ENCODE measurements around the gene ATXN1. TPM values are rescaled to one million over a fixed set of nuclear protein-coding genes. Genes with fewer than 3 reads are reported as not detected.

Gene ATXN1
- total RNA-seq, 4 donors from 2014 or later = 48.7 to 166 (median 105) TPM

- in situ Hi-C loops (cut with MboI; ENCODE audit: low pct_ligation_motif_present in 1 of 4, low pct_unique_long_range_greater_than_20kb in 1 of 4, low sequenced_read_pairs in 3 of 4) = no loop called here
- peak overlapping the region in 3 of 4 donors; percentile 28 to 44 (median 41) for H3K27ac ChIP-seq
- H3K9me3 ChIP-seq = no peaks in the 10 kb centered on the region
- peaks cover 10 to 65% (median 33%) of the 10 kb centered on the region in 4 donors for H3K4me1 ChIP-seq
- DNase-seq = no peak
- 20 to 22% methylated on average over 7 of the region's 7 CpGs for WGBS, 2 donors (ENCODE audit: low coverage in 1 of 2)
- H3K27me3 ChIP-seq = no peaks in the 10 kb centered on the region
- intact Hi-C loops (cut with DNase I; ENCODE audit: low total_unique reads) = no loop called here
- H3K4me3 ChIP-seq = no peak overlapping the region
- H3K36me3 ChIP-seq = no peaks in the 10 kb centered on the region
- no peak for TF ChIP-seq EP300 (IDR thresholded peaks at IDR 0.05; ENCODE audit: low read depth)
- no peak for TF ChIP-seq POLR2A (IDR thresholded peaks at IDR 0.05)
- TF ChIP-seq POLR2AphosphoS5 (IDR thresholded peaks at IDR 0.05) = no peak
- no peak for TF ChIP-seq CTCF (IDR thresholded peaks at IDR 0.05)
Observed at GRCh38 chr6:16730738-16731477, 30.4 kb downstream of the ATXN1 start.

GRCh38 chr6:16729744-16730143 lies 31.5 kb downstream of the ATXN1 start:
- Histone ChIP-seq H3K4me1 (peaks cover 15 to 76% (median 38%) of the 10 kb centered on the region in 4 donors), H3K4me3 (no peak overlapping the region), H3K36me3 (no peaks in the 10 kb centered on the region), H3K27me3 (no peaks in the 10 kb centered on the region), H3K27ac (peak overlapping the region in 2 of 4 donors; percentile 39 to 70), H3K9me3 (no peaks in the 10 kb centered on the region)
- TF ChIP-seq POLR2AphosphoS5 (IDR thresholded peaks at IDR 0.05) (no peak), POLR2A (IDR thresholded peaks at IDR 0.05) (no peak), EP300 (IDR thresholded peaks at IDR 0.05; ENCODE audit: low read depth) (no peak), CTCF (IDR thresholded peaks at IDR 0.05) (no peak)
- DNase-seq = no peak
- 87 to 92% methylated on average over 6 to 8 of the region's 8 CpGs for WGBS, 2 donors (ENCODE audit: low coverage in 1 of 2)
- in situ Hi-C loops (cut with MboI; ENCODE audit: low pct_ligation_motif_present in 1 of 4, low pct_unique_long_range_greater_than_20kb in 1 of 4, low sequenced_read_pairs in 3 of 4) = no loop called here
- intact Hi-C loops (cut with DNase I; ENCODE audit: low total_unique reads) = no loop called here

GRCh38 chr6:16729183-16729691 lies 32.0 kb downstream of the ATXN1 start:
- 39% methylated on average over 6 to 7 of the region's 7 CpGs for WGBS, 2 donors (ENCODE audit: low coverage in 1 of 2)
- Histone ChIP-seq H3K36me3 (no peaks in the 10 kb centered on the region), H3K27ac (peak overlapping the region in 3 of 4 donors; percentile 7 to 70 (median 39)), H3K27me3 (no peaks in the 10 kb centered on the region), H3K9me3 (no peaks in the 10 kb centered on the region), H3K4me3 (no peak overlapping the region), H3K4me1 (peaks cover 16 to 82% (median 43%) of the 10 kb centered on the region in 4 donors)
- TF ChIP-seq POLR2AphosphoS5 (IDR thresholded peaks at IDR 0.05) = no peak
- DNase-seq = no peak
- in situ Hi-C loops (cut with MboI; ENCODE audit: low pct_ligation_motif_present in 1 of 4, low pct_unique_long_range_greater_than_20kb in 1 of 4, low sequenced_read_pairs in 3 of 4) (no loop called here), intact Hi-C loops (cut with DNase I; ENCODE audit: low total_unique reads) (no loop called here)

- Histone ChIP-seq H3K36me3 (no peaks in the 10 kb centered on the region), H3K4me3 (no peak overlapping the region), H3K4me1 (peaks cover 21 to 87% (median 49%) of the 10 kb centered on the region in 4 donors), H3K27me3 (no peaks in the 10 kb centered on the region), H3K9me3 (no peaks in the 10 kb centered on the region), H3K27ac (peak overlapping the region; percentile 7 to 70 (median 50))
- intact Hi-C loops (cut with DNase I; ENCODE audit: low total_unique reads) (no loop called here), in situ Hi-C loops (cut with MboI; ENCODE audit: low pct_ligation_motif_present in 1 of 4, low pct_unique_long_range_greater_than_20kb in 1 of 4, low sequenced_read_pairs in 3 of 4) (no loop called here)
- DNase-seq = no peak
- WGBS, 2 donors (ENCODE audit: low coverage in 1 of 2) = 78 to 85% methylated on average over 3 to 6 of the region's 6 CpGs
- TF ChIP-seq EP300 (IDR thresholded peaks at IDR 0.05; ENCODE audit: low read depth) (no peak), CTCF (IDR thresholded peaks at IDR 0.05) (no peak), POLR2AphosphoS5 (IDR thresholded peaks at IDR 0.05) (no peak), POLR2A (IDR thresholded peaks at IDR 0.05) (no peak)
Observed at GRCh38 chr6:16728513-16729182, 32.6 kb downstream of the ATXN1 start.

Measured in transverse colon (tissue), 4 donors.